D341Med (cell line): ENCODE data around the gene KRTAP20-3.

Experiments used
- DNase-seq: peaks from one replicate; pipeline ENCODE4 v3.0.0; 2012; ENCODE audit warnings: low spot score

KRTAP20-3 gene

GRCh38 chr21:30642564-30642963 lies at the start of gene KRTAP20-3:
Gene KRTAP20-3, plus strand, starts transcription at chr21:30642864.
- DNase-seq, result no peak

GRCh38 chr21:30598802-30599201 lies 43.9 kb upstream of the KRTAP20-3 start, which contains the start of gene KRTAP6-2:
Gene KRTAP6-2, minus strand, starts transcription at chr21:30598902. Its CDS starts 28 bp downstream, at chr21:30598874.
- DNase-seq, result no peak

- DNase-seq, result no peak
Observed at GRCh38 chr21:30600787-30601186, 41.9 kb upstream of the KRTAP20-3 start, which contains the start of gene KRTAP22-1. Gene KRTAP22-1, plus strand, starts transcription at chr21:30601087.

- DNase-seq, result no peak
Observed at GRCh38 chr21:30605968-30606367, 36.7 kb upstream of the KRTAP20-3 start.

GRCh38 chr21:30612132-30612531 lies 30.5 kb upstream of the KRTAP20-3 start:
- DNase-seq, result no peak

GRCh38 chr21:30613836-30614235 lies 28.8 kb upstream of the KRTAP20-3 start, which contains the start of gene KRTAP6-1:
Gene KRTAP6-1, minus strand, starts transcription at chr21:30613930. Its CDS starts 26 bp downstream, at chr21:30613904.
- no peak for DNase-seq

- no peak for DNase-seq
Observed at GRCh38 chr21:30615199-30615598, 27.5 kb upstream of the KRTAP20-3 start.

- no peak for DNase-seq
Observed at GRCh38 chr21:30616125-30616524, 26.5 kb upstream of the KRTAP20-3 start, which contains the start of gene KRTAP20-1. Gene KRTAP20-1, plus strand, starts transcription at chr21:30616425. Its CDS starts 30 bp downstream, at chr21:30616455.

- no peak for DNase-seq
Observed at GRCh38 chr21:30620080-30620479, 22.6 kb upstream of the KRTAP20-3 start.

- DNase-seq, result no peak
Observed at GRCh38 chr21:30620522-30620921, 22.1 kb upstream of the KRTAP20-3 start, which contains the start of gene KRTAP20-4. Gene KRTAP20-4, plus strand, starts transcription at chr21:30620627.

- no peak for DNase-seq
Observed at GRCh38 chr21:30623362-30623761, 19.3 kb upstream of the KRTAP20-3 start.

GRCh38 chr21:30625449-30626165 lies 17.1 kb upstream of the KRTAP20-3 start:
- DNase-seq, result no peak

GRCh38 chr21:30628109-30628508 lies 14.6 kb upstream of the KRTAP20-3 start:
- DNase-seq, result no peak

- no peak for DNase-seq
Observed at GRCh38 chr21:30629200-30629599, 13.5 kb upstream of the KRTAP20-3 start.

- no peak for DNase-seq
Observed at GRCh38 chr21:30634906-30635305, 7.8 kb upstream of the KRTAP20-3 start, which contains the start of gene KRTAP20-2. Gene KRTAP20-2, plus strand, starts transcription at chr21:30635206. Its CDS starts 58 bp downstream, at chr21:30635264.

- DNase-seq, result no peak
Observed at GRCh38 chr21:30638686-30639085, 4.0 kb upstream of the KRTAP20-3 start.

GRCh38 chr21:30646904-30647414 lies 4.3 kb downstream of the KRTAP20-3 start:
- no peak for DNase-seq

GRCh38 chr21:30652891-30653290 lies 10.2 kb downstream of the KRTAP20-3 start:
- DNase-seq, result no peak

- no peak for DNase-seq
Observed at GRCh38 chr21:30668776-30669175, 26.1 kb downstream of the KRTAP20-3 start.

- no peak for DNase-seq
Observed at GRCh38 chr21:30672985-30673650, 30.5 kb downstream of the KRTAP20-3 start.

- DNase-seq, result no peak
Observed at GRCh38 chr21:30674312-30674711, 31.6 kb downstream of the KRTAP20-3 start.

- no peak for DNase-seq
Observed at GRCh38 chr21:30676737-30677136, 34.1 kb downstream of the KRTAP20-3 start.

GRCh38 chr21:30680586-30680985 lies 37.9 kb downstream of the KRTAP20-3 start:
- DNase-seq, result no peak
